ENCODE data around the gene COL26A1.
"Not testable (repeated sequence)": the region's sequence is repeated elsewhere in the genome, so short reads cannot be mapped to it uniquely, and the experiment has no call there.

Gene COL26A1

GRCh38 chr7:101436857-101437576, 74.3 kb downstream of the COL26A1 start:
- DNase-seq (ENCODE audit: low read depth in 2 of 3, low spot score in 1 of 3): no peak

DNA sequence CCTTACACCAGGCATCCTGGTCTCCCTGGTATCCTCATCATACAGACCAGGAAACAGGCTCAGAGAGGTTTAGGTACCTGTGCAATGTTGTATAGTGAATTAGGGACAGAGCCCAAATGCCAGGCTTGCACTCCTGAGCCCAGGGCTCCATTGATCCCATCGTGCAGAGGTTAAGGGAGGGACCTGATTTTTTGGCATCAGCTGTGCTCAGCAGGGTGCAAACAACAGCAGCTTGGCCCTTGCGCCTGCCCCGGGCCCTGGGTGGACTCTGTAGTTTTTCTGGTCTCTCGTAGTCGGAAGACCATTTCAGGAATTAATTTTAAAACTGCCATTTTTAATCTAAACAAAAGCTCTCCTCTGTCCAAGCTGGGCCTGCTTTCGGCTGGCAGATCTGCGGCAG, 79.2 kb downstream of the COL26A1 start:
- no peak for DNase-seq (ENCODE audit: low read depth in 2 of 3, low spot score in 1 of 3)

- no peak for DNase-seq (ENCODE audit: low read depth in 2 of 3, low spot score in 1 of 3)
These were observed 79.9 kb downstream of the COL26A1 start for GRCh38 chr7:101442426-101443070.

- DNase-seq (ENCODE audit: low read depth in 2 of 3, low spot score in 1 of 3): no peak
These were observed 87.4 kb downstream of the COL26A1 start for GRCh38 chr7:101450064-101450463.

DNA sequence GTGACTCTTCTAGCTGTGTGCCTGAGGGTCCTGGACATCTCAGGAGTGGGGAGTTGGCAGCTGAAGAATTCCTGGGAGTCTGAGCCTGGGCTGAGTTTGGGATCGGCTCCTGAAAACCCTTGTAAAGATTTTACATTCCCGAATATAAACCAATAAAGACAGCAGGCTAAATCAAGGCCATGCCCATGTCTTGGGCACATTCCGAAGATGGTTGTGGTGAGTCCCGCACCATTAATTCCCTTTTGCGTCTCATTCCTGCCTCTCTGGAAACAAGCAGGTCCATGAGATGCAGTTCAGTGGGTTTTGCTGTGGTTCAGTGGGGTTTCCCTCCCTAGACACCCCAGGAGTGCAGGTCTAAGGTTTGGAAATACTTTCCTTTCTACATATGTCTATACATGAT, 90.9 kb downstream of the COL26A1 start:
- no peak for DNase-seq (ENCODE audit: low read depth in 2 of 3, low spot score in 1 of 3)

DNA sequence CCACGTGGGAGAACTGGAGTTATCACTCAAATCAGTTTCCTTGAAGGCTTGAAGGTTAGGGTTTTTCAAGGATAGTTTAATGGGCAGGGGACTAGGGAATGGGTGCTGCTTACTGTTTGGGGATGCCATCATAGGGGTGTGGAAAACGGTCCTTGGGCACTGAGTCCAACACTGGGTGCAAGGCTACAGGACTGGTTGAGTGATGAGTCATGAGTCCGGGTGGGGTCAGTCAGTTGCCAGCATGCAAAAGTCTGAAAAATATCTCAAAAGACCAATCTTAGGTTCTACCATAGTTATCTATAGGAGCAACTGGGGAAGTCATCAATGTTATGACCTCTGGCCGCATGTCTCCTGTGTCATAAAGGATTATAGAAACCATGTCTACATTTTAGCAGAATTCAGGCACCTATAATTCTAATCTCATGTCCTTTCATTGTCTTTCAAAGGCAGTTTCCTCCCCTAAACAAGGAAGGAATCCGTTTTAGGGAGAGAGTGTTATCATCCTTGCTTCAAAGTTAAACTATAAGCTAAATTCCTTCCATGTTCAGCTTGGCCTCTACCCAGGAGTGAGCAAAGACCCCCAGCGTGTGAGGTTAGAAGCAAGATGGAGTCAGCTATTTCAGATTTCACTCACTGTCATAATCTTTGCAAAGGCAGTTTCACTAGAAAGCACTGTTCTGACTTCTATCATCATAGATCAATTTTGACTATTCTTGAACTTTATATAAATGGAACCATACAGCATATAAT, 94.5 kb downstream of the COL26A1 start:
- DNase-seq (ENCODE audit: low read depth in 2 of 3, low spot score in 1 of 3): no peak

GRCh38 chr7:101465131-101465530, 102.5 kb downstream of the COL26A1 start:
- DNase-seq (ENCODE audit: low read depth in 2 of 3, low spot score in 1 of 3): no peak

DNA sequence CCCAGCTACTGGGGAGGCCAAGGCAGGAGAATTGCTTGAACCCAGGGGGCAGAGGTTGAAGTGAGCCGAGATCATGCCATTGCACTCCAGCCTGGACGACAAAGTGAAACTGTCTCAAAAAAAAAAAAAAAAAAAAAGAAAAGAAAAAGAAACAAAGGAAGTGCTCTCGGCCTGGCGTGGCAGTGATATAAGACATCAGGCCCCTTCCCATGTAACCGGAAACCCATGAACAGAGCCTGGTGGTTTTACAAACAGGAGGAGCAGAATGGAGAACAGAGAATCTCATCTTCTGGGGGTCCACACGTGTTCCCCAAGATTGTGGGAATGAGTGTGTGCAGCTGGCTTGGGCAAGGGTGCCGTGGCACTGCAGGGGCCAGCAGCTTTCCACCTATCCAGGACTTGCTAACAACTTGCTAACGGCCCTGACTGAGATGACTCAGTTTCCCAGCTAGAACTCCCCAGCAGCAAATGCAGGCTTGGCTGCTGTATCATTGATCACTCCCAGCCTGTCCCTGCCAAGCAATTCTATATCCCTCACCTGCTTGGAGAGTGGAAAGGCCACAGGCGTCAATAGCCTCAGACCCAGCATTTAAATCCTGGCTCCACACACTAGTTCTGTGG, 103.0 kb downstream of the COL26A1 start:
- DNase-seq (ENCODE audit: low read depth in 2 of 3, low spot score in 1 of 3): no peak

GRCh38 chr7:101466871-101467270, 104.2 kb downstream of the COL26A1 start:
- no peak for DNase-seq (ENCODE audit: low read depth in 2 of 3, low spot score in 1 of 3)

GRCh38 chr7:101468546-101469275, 106.0 kb downstream of the COL26A1 start:
- no peak for DNase-seq (ENCODE audit: low read depth in 2 of 3, low spot score in 1 of 3)

DNA sequence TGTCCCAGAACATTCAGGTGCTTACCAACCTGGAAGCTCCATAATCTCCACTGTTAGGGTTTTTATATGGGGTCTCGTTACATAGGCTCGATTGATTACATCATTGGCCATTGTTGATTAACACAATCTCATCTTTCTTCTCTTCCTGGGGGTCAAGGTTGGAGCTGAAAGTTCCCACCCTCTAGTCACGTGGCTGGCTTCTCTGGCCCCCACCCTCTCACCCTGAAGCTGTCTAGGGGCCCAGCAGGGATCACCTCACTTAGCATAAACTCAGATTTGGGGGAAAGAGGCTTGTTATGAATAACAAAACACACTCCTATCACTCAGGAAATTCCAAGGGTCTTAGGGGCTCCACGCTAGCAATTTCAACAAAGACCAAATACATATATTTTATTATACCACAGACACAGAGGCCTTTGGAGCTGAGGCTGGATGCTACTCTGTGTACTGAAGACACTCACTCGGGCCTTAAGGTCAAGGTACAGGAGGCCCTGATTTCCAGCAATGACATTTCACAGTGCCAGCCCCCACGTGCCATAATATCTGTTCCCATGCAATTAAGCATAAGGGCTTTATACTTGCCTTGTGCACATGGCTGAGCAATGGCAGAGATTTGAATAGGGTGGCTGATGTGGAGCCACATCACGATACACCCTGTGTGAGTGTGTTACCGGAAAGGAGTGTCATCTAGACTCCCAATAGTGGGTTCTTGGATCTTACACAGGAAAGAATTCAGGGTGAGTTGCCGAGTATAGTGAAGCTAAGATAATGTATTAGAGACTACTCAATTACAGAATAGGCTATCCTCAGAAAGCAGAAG, 108.2 kb downstream of the COL26A1 start:
- DNase-seq (ENCODE audit: low read depth in 2 of 3, low spot score in 1 of 3): no peak

DNA sequence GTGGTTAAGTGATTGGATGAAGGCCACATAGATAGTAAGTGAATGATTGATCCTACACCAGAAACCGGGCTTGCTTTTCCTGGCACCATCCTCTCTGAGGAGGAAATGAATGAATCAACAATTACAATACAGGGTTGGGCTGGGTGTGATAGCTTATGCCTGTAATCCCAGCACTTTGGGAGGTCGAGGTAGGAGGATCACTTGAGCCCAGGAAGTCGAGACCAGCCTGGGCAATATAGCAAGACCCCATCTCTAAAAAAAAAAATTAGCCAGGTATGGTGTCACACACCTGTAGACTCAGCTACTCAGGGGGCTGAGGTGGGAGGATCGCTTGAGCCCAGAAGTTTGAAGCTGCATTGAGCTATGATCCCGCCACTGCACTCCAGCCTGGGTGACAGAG, 111.5 kb downstream of the COL26A1 start:
- DNase-seq (ENCODE audit: low read depth in 2 of 3, low spot score in 1 of 3): no peak

GRCh38 chr7:101475691-101476090, 113.0 kb downstream of the COL26A1 start:
- not testable (repeated sequence) for DNase-seq (ENCODE audit: low read depth in 2 of 3, low spot score in 1 of 3)

GRCh38 chr7:101479217-101479616, 116.5 kb downstream of the COL26A1 start:
- DNase-seq (ENCODE audit: low read depth in 2 of 3, low spot score in 1 of 3): no peak

DNA sequence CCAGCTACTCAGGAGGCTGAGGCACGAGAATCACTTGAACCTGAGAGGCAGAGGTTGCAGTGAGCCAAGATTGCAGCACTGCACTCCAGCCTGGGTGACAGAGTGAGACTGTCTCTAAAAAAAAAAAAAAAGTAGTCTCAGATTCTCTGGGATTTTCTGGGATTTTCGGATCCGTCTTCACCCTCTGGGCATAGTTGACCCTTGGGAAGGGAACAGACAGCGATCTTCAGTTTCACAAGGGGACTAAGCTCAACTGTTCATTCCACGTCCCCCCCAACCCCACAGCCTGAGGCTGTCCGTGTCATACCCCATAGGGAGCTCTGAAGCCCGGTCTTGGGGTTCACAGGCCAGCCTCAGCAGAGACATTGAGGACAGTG, 123.4 kb downstream of the COL26A1 start:
- DNase-seq (ENCODE audit: low read depth in 2 of 3, low spot score in 1 of 3): not testable (repeated sequence)

DNA sequence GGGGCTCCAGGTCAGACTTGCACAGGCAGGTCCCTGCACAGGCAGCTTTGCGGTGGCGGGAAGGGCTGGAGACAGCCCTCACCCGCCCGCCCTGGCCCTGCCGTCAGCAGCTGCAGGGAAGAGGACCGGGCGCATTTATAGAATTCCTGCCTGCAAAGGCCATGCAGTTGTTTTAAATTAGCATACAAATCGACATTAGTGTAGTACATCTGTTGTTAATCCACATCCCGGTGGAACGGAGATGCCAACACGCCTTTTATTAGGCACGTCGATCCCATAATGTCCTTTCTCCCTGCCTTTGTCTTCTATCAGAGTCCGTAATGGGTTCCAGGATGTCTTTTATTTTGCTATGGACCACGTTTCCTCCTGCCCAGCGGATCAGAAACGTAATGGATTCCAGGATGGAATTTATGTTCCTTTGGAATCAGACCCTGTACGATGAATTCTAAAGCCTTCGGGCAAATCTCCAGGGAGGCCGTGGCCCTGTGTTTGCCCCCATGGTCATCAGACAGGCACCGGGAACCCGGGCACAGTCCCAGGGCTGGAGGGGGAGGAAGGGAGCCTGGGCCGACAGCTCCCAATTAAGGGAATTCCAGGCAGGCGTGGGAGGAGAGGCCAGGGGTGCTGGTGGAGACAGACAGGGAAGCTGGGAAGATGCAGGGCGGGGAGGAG, 123.9 kb downstream of the COL26A1 start:
- DNase-seq (ENCODE audit: low read depth in 2 of 3, low spot score in 1 of 3): no peak

DNA sequence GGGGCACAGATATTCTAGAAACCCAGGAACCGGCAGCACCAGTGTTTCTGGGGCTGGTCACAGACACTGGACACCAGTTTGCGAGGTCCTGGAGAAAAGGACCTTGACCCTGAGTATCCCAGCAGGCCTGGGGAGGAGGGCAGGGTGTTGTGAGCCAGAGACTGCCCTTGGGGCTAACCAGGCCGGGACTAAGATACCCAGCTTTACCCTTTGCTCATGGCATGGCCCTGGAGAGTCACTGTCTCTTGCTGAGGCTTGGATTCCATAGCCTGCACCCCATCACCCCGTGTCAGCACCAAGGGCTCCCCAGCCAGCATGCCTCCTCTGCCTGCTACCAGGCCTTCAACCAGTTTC, 124.4 kb downstream of the COL26A1 start:
- DNase-seq (ENCODE audit: low read depth in 2 of 3, low spot score in 1 of 3): no peak

GRCh38 chr7:101487753-101488152, 125.1 kb downstream of the COL26A1 start:
- DNase-seq (ENCODE audit: low read depth in 2 of 3, low spot score in 1 of 3): no peak

GRCh38 chr7:101488826-101489572, 126.3 kb downstream of the COL26A1 start:
- DNase-seq (ENCODE audit: low read depth in 2 of 3, low spot score in 1 of 3): no peak
